H1 (cell line): ENCODE data around the gene STX8. TPM values are rescaled to one million over a fixed set of nuclear protein-coding genes. Genes with fewer than 3 reads are reported as not detected.

ENCODE experiments used
- CTCF ChIA-PET: fragments of 300-600 bp; sonication (Branson Sonifier 250); formaldehyde crosslinking; loops from one replicate; lab custom pipeline; 2021; ENCODE audit not compliant: partially characterized antibody; lab: Charles Lee
- POLR2A ChIA-PET: fragments of 300-600 bp; sonication (Branson Sonifier 250); formaldehyde crosslinking; loops from one replicate; lab custom pipeline; 2021; ENCODE audit warnings: inconsistent platforms; ENCODE audit not compliant: partially characterized antibody; lab: Charles Lee
- DNase-seq, 2 experiments: peaks; one replicate each; pipeline versions ENCODE4 v3.0.0 to v3.0.0-alpha.2; 2010 to 2022; ENCODE audit warnings: low spot score in 2 of 2, low read depth in 1 of 2, mixed read lengths in 1 of 2
- FAIRE-seq: peaks from 2 replicates; lab custom pipeline; 2011; peaks lifted over from hg19 to GRCh38; lab: Jason Lieb, UNC
- H2AFZ ChIP-seq: 2 replicates; pipeline ENCODE4 v1.8.1; 2012; ENCODE audit warnings: low read length, inconsistent platforms
- H2AK5ac ChIP-seq: 2 replicates; pipeline ENCODE4 v1.6.1; 2013; ENCODE audit warnings: low read depth, low read length
- H2BK120ac ChIP-seq: replicated peaks from 2 replicates; pipeline ENCODE3; 2013; ENCODE audit warnings: low read depth, low read length, inconsistent platforms
- H2BK12ac ChIP-seq: 2 replicates; pipeline ENCODE4 v1.6.1; 2013; ENCODE audit warnings: low read depth, low read length
- H2BK15ac ChIP-seq: 2 replicates; pipeline ENCODE4 v1.6.1; 2013; ENCODE audit warnings: low read length
- H2BK20ac ChIP-seq: 2 replicates; pipeline ENCODE4 v1.6.1; 2013; ENCODE audit warnings: low read length
- H2BK5ac ChIP-seq: 2 replicates; pipeline ENCODE4 v1.6.1; 2013; ENCODE audit warnings: low read depth, low read length
- H3K14ac ChIP-seq: 2 replicates; pipeline ENCODE4 v1.6.1; 2013; ENCODE audit warnings: inconsistent platforms; ENCODE audit not compliant: insufficient read length
- H3K18ac ChIP-seq: 2 replicates; pipeline ENCODE4 v1.6.1; 2013; ENCODE audit warnings: low read length; ENCODE audit errors: extremely low read depth
- H3K23ac ChIP-seq: 2 replicates; pipeline ENCODE4 v1.6.1; 2013; ENCODE audit warnings: inconsistent platforms; ENCODE audit not compliant: insufficient read length
- H3K23me2 ChIP-seq: 2 replicates; pipeline ENCODE4 v1.6.1; 2013; ENCODE audit warnings: low read depth, low read length
- H3K27ac ChIP-seq: 2 replicates; pipeline ENCODE4 v1.6.1; 2011; ENCODE audit warnings: low read depth, low read length, inconsistent platforms
- H3K27me3 ChIP-seq, 4 experiments: replicated peaks in 1 of 4; 1 replicate in 1 of 4; 2 replicates in 3 of 4; pipeline versions ENCODE4 v1.6.1 to v1.8.1; 2011 to 2013; ENCODE audit warnings: low read length in 3 of 4, mild to moderate bottlenecking in 3 of 4, inconsistent platforms in 2 of 4, mixed read lengths in 2 of 4, moderate library complexity in 1 of 4; ENCODE audit not compliant: control insufficient read depth in 3 of 4, insufficient read depth in 3 of 4; ENCODE audit errors: extremely low read depth in 1 of 4
- H3K36me3 ChIP-seq, 4 experiments: 2 replicates each; pipeline versions ENCODE4 v1.6.1 to v1.8.1; 2011 to 2013; ENCODE audit warnings: mild to moderate bottlenecking in 4 of 4, low read length in 3 of 4, moderate library complexity in 2 of 4, control low read depth in 1 of 4, inconsistent platforms in 1 of 4; ENCODE audit not compliant: insufficient read depth in 4 of 4, control insufficient read depth in 2 of 4
- H3K4ac ChIP-seq: replicated peaks from 2 replicates; pipeline ENCODE3; 2013; ENCODE audit warnings: low read length, low read depth, mixed read lengths, inconsistent platforms; ENCODE audit not compliant: insufficient read length
- H3K4me1 ChIP-seq, 4 experiments: replicated peaks in 1 of 4; 1 replicate in 1 of 4; 2 replicates in 3 of 4; pipeline versions ENCODE4 v1.6.1 to v1.8.1; 2011 to 2013; ENCODE audit warnings: low read length in 3 of 4, inconsistent platforms in 2 of 4, mixed read lengths in 1 of 4; ENCODE audit not compliant: insufficient read depth in 4 of 4, control insufficient read depth in 3 of 4
- H3K4me2 ChIP-seq, 2 experiments: 2 replicates each; pipeline versions ENCODE4 v1.6.1 to v1.8.1; 2011 to 2013; ENCODE audit warnings: low read depth in 2 of 2, low read length in 2 of 2, control low read depth in 1 of 2, inconsistent platforms in 1 of 2, mild to moderate bottlenecking in 1 of 2; ENCODE audit not compliant: insufficient read depth in 1 of 2
- H3K4me3 ChIP-seq, 4 experiments: fragments of 200-600, 300-600 bp in 1 of 4; sonication (generic), shearing (Covaris generic), sonication (Bioruptor Twin) in 1 of 4; 2 replicates each; pipeline versions ENCODE4 v1.5.1 to v1.8.1; 2011 to 2016; ENCODE audit warnings: low read length in 4 of 4, low read depth in 3 of 4, control low read depth in 2 of 4, inconsistent platforms in 2 of 4, mild to moderate bottlenecking in 2 of 4, mixed read lengths in 1 of 4, moderate library complexity in 1 of 4; ENCODE audit not compliant: insufficient read depth in 2 of 4; ENCODE audit errors: extremely low read depth in 1 of 4
- H3K56ac ChIP-seq: replicated peaks from 2 replicates; pipeline ENCODE3; 2013; ENCODE audit warnings: low read depth, mild to moderate bottlenecking, mixed read lengths, low read length, inconsistent platforms; ENCODE audit not compliant: insufficient read length
- H3K79me1 ChIP-seq: 2 replicates; pipeline ENCODE4 v1.6.1; 2013; ENCODE audit warnings: low read depth, low read length, control low read depth
- H3K79me2 ChIP-seq, 2 experiments: 2 replicates each; pipeline versions ENCODE4 v1.6.1 to v1.8.1; 2012 to 2013; ENCODE audit warnings: low read length in 2 of 2, mild to moderate bottlenecking in 2 of 2, inconsistent platforms in 1 of 2; ENCODE audit not compliant: insufficient read depth in 2 of 2, control insufficient read depth in 1 of 2
- H3K9ac ChIP-seq, 4 experiments: replicated peaks in 1 of 4; 1 replicate in 1 of 4; 2 replicates in 3 of 4; pipeline versions ENCODE4 v1.6.1 to v1.8.1; 2011 to 2013; ENCODE audit warnings: low read depth in 3 of 4, low read length in 3 of 4, control low read depth in 2 of 4, mild to moderate bottlenecking in 2 of 4, moderate library complexity in 2 of 4, inconsistent platforms in 1 of 4; ENCODE audit errors: extremely low read depth in 1 of 4
- H3K9me3 ChIP-seq, 2 experiments: 2 replicates each; pipeline versions ENCODE4 v1.6.1 to v1.8.1; 2012 to 2013; ENCODE audit warnings: mild to moderate bottlenecking in 2 of 2, moderate library complexity in 2 of 2, control low read depth in 1 of 2, inconsistent platforms in 1 of 2, low read depth in 1 of 2, low read length in 1 of 2, mixed read lengths in 1 of 2; ENCODE audit not compliant: insufficient read depth in 2 of 2
- H4K20me1 ChIP-seq, 2 experiments: replicated peaks in 1 of 2; 2 replicates each; pipeline versions ENCODE3 to v1.8.1; 2011 to 2013; ENCODE audit warnings: inconsistent platforms in 2 of 2, low read length in 2 of 2, mild to moderate bottlenecking in 1 of 2; ENCODE audit not compliant: insufficient read depth in 2 of 2, control insufficient read depth in 1 of 2
- H4K5ac ChIP-seq: 2 replicates; pipeline ENCODE4 v1.6.1; 2013; ENCODE audit warnings: low read length, low read depth, mixed read lengths, inconsistent platforms; ENCODE audit not compliant: insufficient read length
- H4K8ac ChIP-seq: 2 replicates; pipeline ENCODE4 v1.8.0; 2013; ENCODE audit warnings: mild to moderate bottlenecking, moderate library complexity, low read length, inconsistent platforms; ENCODE audit not compliant: insufficient read depth; ENCODE audit errors: extremely low read depth
- H4K91ac ChIP-seq: replicated peaks from 2 replicates; pipeline ENCODE3; 2013; ENCODE audit warnings: low read length, mixed read lengths, inconsistent platforms; ENCODE audit not compliant: insufficient read length
- CHD2 ChIP-seq: IDR thresholded peaks from 2 replicates; pipeline ENCODE4 v1.6.1; 2012; ENCODE audit warnings: low read length, improper control_type of control experiment
- RFX5 ChIP-seq: IDR thresholded peaks from 2 replicates; pipeline ENCODE4 v1.6.1; 2011; ENCODE audit warnings: low read depth, low read length, improper control_type of control experiment, borderline replicate concordance
- WGBS, 2 experiments: shearing (Covaris generic) in 1 of 2; methylation state at CpG; one replicate each; pipeline versions ENCODE4 v1.1.6 to v1.1.7; 2013 to 2015; ENCODE audit warnings: low lambda C conversion rate in 2 of 2, mixed read lengths in 2 of 2, inconsistent platforms in 1 of 2, low coverage in 1 of 2, missing lambda C conversion rate in 1 of 2; ENCODE audit not compliant: insufficient replicate concordance in 2 of 2, insufficient coverage in 1 of 2, insufficient read length in 1 of 2; ENCODE audit errors: extremely low coverage in 1 of 2, missing lambda C conversion rate in 1 of 2; 5-methylcytosine and 5-hydroxymethylcytosine counted together
- polyA plus RNA-seq, 7 experiments: library from polyadenylated mRNA; depleted of rRNA in 3 of 7; stranded (reverse) in 5 of 7; unstranded in 2 of 7; fragments of >200 nt in 5 of 7; fragments of 200-250 nt in 2 of 7; gene quantifications; 1 replicate in 5 of 7; 2 replicates in 1 of 7; 4 replicates in 1 of 7; pipeline versions ENCODE4 v1.2.1 to v1.2.3, GENCODE V29; 2011 to 2013; ENCODE audit warnings: missing spikeins in 2 of 7, mixed read lengths in 2 of 7
- total RNA-seq: library from RNA; stranded (reverse); fragmentation: NEBNext Ultra II Directional; extraction: Animal tissue kit (Norgen Biotek cat#: 25700); gene quantifications from 2 replicates; pipeline ENCODE4 v1.2.1, GENCODE V29; 2021

The STX8 gene
- total and polyA plus RNA-seq, 2 of the 8 experiments (the other 6 are each of a cell fraction or from before 2014, with no cell fraction given): 22.8 to 42.5 TPM

GRCh38 chr17:9284884-9285283 lies 290.7 kb downstream of the STX8 start:
- Histone ChIP-seq H4K91ac (no peak overlapping the region), H4K8ac (no peak overlapping the region), H2BK15ac (no peak overlapping the region), H3K27me3 (no peaks in the 10 kb centered on the region), H2BK120ac (no peak overlapping the region), H3K14ac (no peak overlapping the region), H3K4me2 (peak overlapping the region in 1 of 2 experiments; percentile 3; a peak in 1 of 4 replicates), H3K4me1 (peaks cover 2 to 12% (median 6%) of the 10 kb centered on the region in 4 experiments; a peak in 5 of 7 replicates), H3K9ac (no peak overlapping the region), H3K4ac (no peak overlapping the region), H2BK5ac (no peak overlapping the region), H3K79me2 (no peaks in the 10 kb centered on the region), H3K36me3 (no peaks in the 10 kb centered on the region), H2BK20ac (no peak overlapping the region), H2AK5ac (no peak overlapping the region), H3K79me1 (no peaks in the 10 kb centered on the region), H3K56ac (no peak overlapping the region), H2BK12ac (no peak overlapping the region), H2AFZ (no peak overlapping the region), H4K20me1 (no peaks in the 10 kb centered on the region), H3K23ac (no peak overlapping the region), H3K27ac (no peak overlapping the region), H3K9me3 (no peaks in the 10 kb centered on the region), H4K5ac (no peak overlapping the region), H3K23me2 (no peaks in the 10 kb centered on the region; the same call in 1 of the 2 replicates), H3K4me3 (no peak overlapping the region), H3K18ac (no peak overlapping the region)
- ChIA-PET POLR2A (no interaction called here), CTCF (interaction anchor here (1.8 to 3.1 kb wide), 2 partner anchors 7 to 10 kb away, joined by 4 to 18 read pairs; no protein-coding TSS in a partner anchor)
- DNase-seq (no peak), FAIRE-seq (no peak)
- 79% methylated on average over 4 of the region's 4 CpGs; no CpG with 5 or more reads in 1 of the 2 experiments for WGBS, 2 experiments
- no peak for TF ChIP-seq RFX5
- TF ChIP-seq CHD2: no peak
